DND-41 (cell line): ENCODE measurements around the gene FGFBP3.

Experiments
- ATAC-seq: fragments of 200-7000 bp; cut with Tn5 transposase; 3 replicates; pipeline ENCODE4 v1.9.1; 2021; ENCODE audit warnings: low read depth; ENCODE audit not compliant: insufficient read depth
- DNase-seq: peaks from one replicate; pipeline ENCODE4 v3.0.0-alpha.2; 2020
- H2AFZ ChIP-seq: 2 replicates; pipeline ENCODE4 v1.6.0; 2012; ENCODE audit warnings: low read depth, low read length
- H3K27ac ChIP-seq: 2 replicates; pipeline ENCODE4 v1.5.1; 2012; ENCODE audit warnings: low read length, inconsistent platforms
- H3K27me3 ChIP-seq: fragments of 200-600 bp; sonication (generic); 2 replicates; pipeline ENCODE4 v1.6.0; 2012; ENCODE audit warnings: low read length, mild to moderate bottlenecking, inconsistent platforms; ENCODE audit not compliant: insufficient read depth, poor library complexity
- H3K36me3 ChIP-seq: 2 replicates; pipeline ENCODE4 v1.5.1; 2012; ENCODE audit warnings: low read length, inconsistent platforms; ENCODE audit not compliant: insufficient read depth
- H3K4me1 ChIP-seq: 2 replicates; pipeline ENCODE4 v1.5.1; 2012; ENCODE audit warnings: mild to moderate bottlenecking, low read length; ENCODE audit not compliant: insufficient read depth
- H3K4me2 ChIP-seq: 2 replicates; pipeline ENCODE4 v1.6.0; 2012; ENCODE audit warnings: mild to moderate bottlenecking, moderate library complexity, low read length, inconsistent platforms; ENCODE audit not compliant: insufficient read depth
- H3K4me3 ChIP-seq, 2 experiments: fragments of 200-600 bp in 1 of 2; shearing (Covaris generic) in 1 of 2; 2 replicates each; pipeline ENCODE4 v1.5.1; 2012 to 2016; ENCODE audit warnings: inconsistent platforms in 2 of 2, low read length in 2 of 2, mild to moderate bottlenecking in 2 of 2, low read depth in 1 of 2, moderate library complexity in 1 of 2
- H3K79me2 ChIP-seq: 2 replicates; pipeline ENCODE4 v1.6.0; 2012; ENCODE audit warnings: low read length, inconsistent platforms; ENCODE audit not compliant: insufficient read depth
- H3K9ac ChIP-seq: 2 replicates; pipeline ENCODE4 v1.6.0; 2012; ENCODE audit warnings: low read depth, mild to moderate bottlenecking, inconsistent platforms, low read length, moderate library complexity
- H3K9me3 ChIP-seq: 2 replicates; pipeline ENCODE4 v1.5.1; 2012; ENCODE audit warnings: low read length, moderate library complexity, mild to moderate bottlenecking, inconsistent platforms; ENCODE audit not compliant: insufficient read depth, severe bottlenecking
- H4K20me1 ChIP-seq: 2 replicates; pipeline ENCODE4 v1.6.0; 2012; ENCODE audit warnings: low read length; ENCODE audit not compliant: insufficient read depth
- EZH2 ChIP-seq: IDR thresholded peaks from 3 replicates; pipeline ENCODE4 v1.6.1; 2012; ENCODE audit warnings: borderline replicate concordance, low read depth, mild to moderate bottlenecking, moderate library complexity, low read length, inconsistent platforms; ENCODE audit not compliant: severe bottlenecking
- TF ChIP-seq, protein P1 (sequence below): IDR thresholded peaks from 2 replicates; pipeline ENCODE4 v1.5.1; 2012; ENCODE audit warnings: borderline replicate concordance, low read length, moderate library complexity, mild to moderate bottlenecking; ENCODE audit not compliant: poor library complexity, severe bottlenecking; ENCODE audit errors: extremely low read depth

Gene FGFBP3

DNA sequence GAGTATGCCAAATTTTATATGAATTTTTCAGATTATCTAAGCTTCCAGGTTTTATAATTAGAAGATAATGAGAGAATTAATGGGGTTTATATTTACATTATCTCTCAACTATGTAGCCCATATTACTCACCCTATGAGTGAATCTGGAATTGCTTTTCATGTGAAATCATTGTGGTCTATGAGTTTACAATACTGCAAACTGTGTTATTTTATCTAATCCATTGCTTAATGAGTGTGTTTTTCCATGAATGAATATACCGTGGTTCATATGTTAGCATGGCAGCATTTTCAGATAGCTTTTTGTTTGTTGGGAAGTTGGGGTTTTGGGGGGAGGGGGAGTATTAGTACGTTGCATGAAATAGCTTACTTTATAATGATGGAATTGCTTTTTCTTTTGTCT is 44.5 kb downstream of the FGFBP3 start:
- no peaks in the 10 kb centered on the region for H3K9me3 ChIP-seq
- no peak overlapping the region for H3K9ac ChIP-seq
- H3K27ac ChIP-seq: no peak overlapping the region
- H4K20me1 ChIP-seq: no peaks in the 10 kb centered on the region
- no peaks in the 10 kb centered on the region for H3K4me1 ChIP-seq
- no peak overlapping the region for H3K4me2 ChIP-seq
- H3K36me3 ChIP-seq: peaks cover 58% of the 10 kb centered on the region
- DNase-seq: no peak
- TF ChIP-seq, protein P1, sequence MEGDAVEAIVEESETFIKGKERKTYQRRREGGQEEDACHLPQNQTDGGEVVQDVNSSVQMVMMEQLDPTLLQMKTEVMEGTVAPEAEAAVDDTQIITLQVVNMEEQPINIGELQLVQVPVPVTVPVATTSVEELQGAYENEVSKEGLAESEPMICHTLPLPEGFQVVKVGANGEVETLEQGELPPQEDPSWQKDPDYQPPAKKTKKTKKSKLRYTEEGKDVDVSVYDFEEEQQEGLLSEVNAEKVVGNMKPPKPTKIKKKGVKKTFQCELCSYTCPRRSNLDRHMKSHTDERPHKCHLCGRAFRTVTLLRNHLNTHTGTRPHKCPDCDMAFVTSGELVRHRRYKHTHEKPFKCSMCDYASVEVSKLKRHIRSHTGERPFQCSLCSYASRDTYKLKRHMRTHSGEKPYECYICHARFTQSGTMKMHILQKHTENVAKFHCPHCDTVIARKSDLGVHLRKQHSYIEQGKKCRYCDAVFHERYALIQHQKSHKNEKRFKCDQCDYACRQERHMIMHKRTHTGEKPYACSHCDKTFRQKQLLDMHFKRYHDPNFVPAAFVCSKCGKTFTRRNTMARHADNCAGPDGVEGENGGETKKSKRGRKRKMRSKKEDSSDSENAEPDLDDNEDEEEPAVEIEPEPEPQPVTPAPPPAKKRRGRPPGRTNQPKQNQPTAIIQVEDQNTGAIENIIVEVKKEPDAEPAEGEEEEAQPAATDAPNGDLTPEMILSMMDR: no peak
- no peak overlapping the region for H2AFZ ChIP-seq
- H3K79me2 ChIP-seq: no peaks in the 10 kb centered on the region
- H3K4me3 ChIP-seq: no peak overlapping the region
- no peaks in the 10 kb centered on the region for H3K27me3 ChIP-seq
- no peak for ATAC-seq

DNA sequence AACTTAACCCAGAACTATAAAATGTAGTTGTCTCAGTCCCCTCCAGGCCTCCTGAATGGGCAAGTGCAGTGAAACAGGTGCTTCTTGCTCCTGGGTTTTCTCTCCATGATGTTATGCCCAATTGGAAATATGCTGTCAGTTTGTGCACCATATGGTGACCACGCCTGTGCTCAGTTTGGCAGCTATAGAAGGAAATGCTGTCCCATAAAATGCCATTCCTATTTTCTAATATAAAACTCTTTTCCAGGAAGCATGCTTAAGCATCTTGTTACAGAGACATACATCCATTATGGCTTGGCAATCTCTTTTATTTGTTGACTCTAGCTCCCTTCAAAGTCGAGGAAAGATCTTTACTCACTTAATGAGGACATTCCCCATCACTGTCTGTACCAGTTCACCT is 45.2 kb downstream of the FGFBP3 start:
- no peaks in the 10 kb centered on the region for H3K27me3 ChIP-seq
- no peaks in the 10 kb centered on the region for H3K79me2 ChIP-seq
- H3K9ac ChIP-seq: no peak overlapping the region
- H3K27ac ChIP-seq: no peak overlapping the region
- no peak overlapping the region for H3K4me2 ChIP-seq
- no peaks in the 10 kb centered on the region for H4K20me1 ChIP-seq
- H3K4me3 ChIP-seq: no peak overlapping the region
- no peak for TF ChIP-seq EZH2
- TF ChIP-seq, protein P1: no peak
- DNase-seq: no peak
- H2AFZ ChIP-seq: no peak overlapping the region
- peaks cover 65% of the 10 kb centered on the region for H3K36me3 ChIP-seq
- H3K9me3 ChIP-seq: no peaks in the 10 kb centered on the region
- no peaks in the 10 kb centered on the region for H3K4me1 ChIP-seq
- no peak for ATAC-seq

DNA sequence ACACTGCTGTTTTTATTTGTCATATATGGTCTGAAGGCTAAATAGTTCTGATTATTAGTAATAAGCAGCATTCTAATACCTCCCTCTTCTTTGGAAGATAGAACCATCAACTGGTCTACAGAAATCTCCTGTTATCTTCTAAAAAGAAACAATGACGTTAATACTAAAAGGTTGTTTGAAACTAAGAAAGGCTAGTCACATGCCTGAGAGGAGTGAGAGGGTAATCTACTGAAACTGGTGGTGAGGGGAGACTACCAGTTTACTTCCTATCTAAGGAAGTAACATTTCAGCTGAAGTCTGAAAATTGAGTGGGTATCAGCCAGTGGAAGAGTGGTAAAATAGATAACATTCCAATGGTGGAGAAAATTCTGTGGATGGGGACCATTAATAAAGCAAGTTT is 48.4 kb downstream of the FGFBP3 start:
- H3K4me2 ChIP-seq: no peak overlapping the region

DNA sequence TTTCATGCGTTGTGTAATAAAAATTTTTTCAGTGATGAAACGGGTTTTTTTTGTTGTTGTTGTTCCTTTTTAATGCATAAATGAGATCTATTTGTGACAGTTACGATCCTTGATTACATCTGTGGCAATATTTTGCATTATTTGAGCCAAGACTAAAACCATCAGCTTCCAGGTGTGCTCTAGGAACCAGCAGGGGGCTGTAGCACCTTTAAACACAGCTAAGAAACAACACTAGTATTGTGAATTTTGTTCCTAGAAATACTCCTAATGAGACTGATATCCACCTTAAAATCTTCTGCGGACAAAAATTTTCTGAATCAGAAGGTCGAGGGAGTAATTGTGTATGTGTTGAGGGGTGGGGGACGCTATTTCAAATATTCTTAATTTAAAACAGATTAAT is 52.6 kb downstream of the FGFBP3 start:
- Histone ChIP-seq H3K79me2 (no peaks in the 10 kb centered on the region), H3K4me2 (no peak overlapping the region), H4K20me1 (no peaks in the 10 kb centered on the region), H3K9ac (no peak overlapping the region), H3K9me3 (no peaks in the 10 kb centered on the region), H3K4me1 (no peaks in the 10 kb centered on the region), H2AFZ (no peak overlapping the region), H3K27me3 (no peaks in the 10 kb centered on the region), H3K27ac (no peak overlapping the region), H3K36me3 (peaks cover 90% of the 10 kb centered on the region), H3K4me3 (no peak overlapping the region)
- no peak for TF ChIP-seq EZH2
- TF ChIP-seq, protein P1: peak; percentile 48
- ATAC-seq (no peak), DNase-seq (no peak)

More for the DNA sequence above, 48.4 kb downstream of the FGFBP3 start:
- Histone ChIP-seq H4K20me1 (no peaks in the 10 kb centered on the region), H2AFZ (no peak overlapping the region), H3K79me2 (no peaks in the 10 kb centered on the region), H3K9ac (no peak overlapping the region), H3K4me3 (no peak overlapping the region), H3K27ac (no peak overlapping the region), H3K36me3 (peaks cover 91% of the 10 kb centered on the region), H3K4me1 (no peaks in the 10 kb centered on the region), H3K27me3 (no peaks in the 10 kb centered on the region), H3K9me3 (no peaks in the 10 kb centered on the region)
- TF ChIP-seq EZH2: no peak
- TF ChIP-seq, protein P1: no peak
- DNase-seq (no peak), ATAC-seq (no peak)
